ENCODE measurements around the gene EIF4A3. TPM values are rescaled to one million over a fixed set of nuclear protein-coding genes. Genes with fewer than 3 reads are reported as not detected.

The EIF4A3 gene
- total RNA-seq, 1 experiment from 2014 or later = 160 TPM

GRCh38 chr17:80196652-80197051 is 49.7 kb upstream of the EIF4A3 start (continued):
- TF ChIP-seq ZNF532 (CRISPR knock-in tag; IDR thresholded peaks at IDR 0.05; ENCODE audit: borderline replicate concordance) (no peak), ZNF512 (CRISPR knock-in tag; IDR thresholded peaks at IDR 0.05; ENCODE audit: borderline replicate concordance) (no peak), HMGXB4 (CRISPR knock-in tag; IDR thresholded peaks at IDR 0.05) (no peak), EMX1 (CRISPR knock-in tag; IDR thresholded peaks at IDR 0.05) (no peak), RELA (CRISPR knock-in tag; IDR thresholded peaks at IDR 0.05; ENCODE audit: borderline replicate concordance) (no peak)

- no peaks in the 10 kb centered on the region for H3K9me3 Mint-ChIP-seq
- POLR2A ChIA-PET = no interaction called here
- H3K4me3 Mint-ChIP-seq = no peak overlapping the region
- DNase-seq (ENCODE audit: low spot score) (peak; percentile 81), ATAC-seq (peak; percentile 53)
- CTCF ChIA-PET = interaction anchor here (0.5 to 4.0 kb wide), 32 partner anchors 8 to 632 kb away, joined by 3 to 63 read pairs (median 4); partner anchors contain the start of genes GAA and SGSH
- no peaks in the 10 kb centered on the region; the same call in 1 of the 2 replicates for H3K27me3 Mint-ChIP-seq (ENCODE audit: low read depth)
- no peaks in the 10 kb centered on the region for H3K36me3 Mint-ChIP-seq
- peak overlapping the region; percentile 9; the same call in 1 of the 2 replicates for H3K27ac Mint-ChIP-seq
- H3K4me1 Mint-ChIP-seq = peaks cover 7% of the 10 kb centered on the region
- TF ChIP-seq CTCF (IDR thresholded peaks at IDR 0.05) = peak; percentile 99
- TF ChIP-seq ZBTB43 (CRISPR knock-in tag; IDR thresholded peaks at IDR 0.05) = 0 out of 2 replicates have a peak, but pooled peaks have one; percentile 51
- peak; percentile 41; the same call in 1 of the 2 replicates for TF ChIP-seq SP1 (CRISPR knock-in tag; conservative IDR thresholded peaks at IDR 0.05)
- TF ChIP-seq ATF2 (CRISPR knock-in tag; IDR thresholded peaks at IDR 0.05; ENCODE audit: borderline replicate concordance, low read depth) = no peak
- no peak for TF ChIP-seq JUN (CRISPR knock-in tag; IDR thresholded peaks at IDR 0.05)
- TF ChIP-seq MLX (CRISPR knock-in tag; IDR thresholded peaks at IDR 0.05) = 0 out of 2 replicates have a peak, but pooled peaks have one; percentile 35
These were observed 49.0 kb upstream of the EIF4A3 start for GRCh38 chr17:80195671-80196529.
